B cell (primary cell): ENCODE measurements around the gene L3MBTL4. TPM values are rescaled to one million over a fixed set of nuclear protein-coding genes. Genes with fewer than 3 reads are reported as not detected.

Source experiments
- ATAC-seq: fragments of 200-7000 bp; cut with Tn5 transposase; one replicate; pipeline ENCODE4 v1.10.0; 2021; ENCODE audit warnings: low read depth, mild to moderate bottlenecking, moderate number of reproducible peaks, moderate library complexity
- CTCF ChIA-PET: fragments of 350-600 bp; sonication (Branson Sonifier 250); formaldehyde crosslinking; loops from one replicate; lab custom pipeline; 2021; ENCODE audit warnings: antibody characterized with exemption, inconsistent platforms; lab: Charles Lee
- POLR2A ChIA-PET: fragments of 350-600 bp; sonication (Branson Sonifier 250); formaldehyde crosslinking; loops from one replicate; lab custom pipeline; 2021; ENCODE audit warnings: antibody characterized with exemption; lab: Charles Lee
- DNase-seq: peaks from one replicate; pipeline ENCODE4 v3.0.0; 2013
- H2AFZ ChIP-seq: 2 replicates; pipeline ENCODE4 v1.6.1; 2012; ENCODE audit warnings: mild to moderate bottlenecking, low read depth, low read length; ENCODE audit not compliant: insufficient read depth, poor library complexity, severe bottlenecking
- H3K27ac ChIP-seq, 2 donors: 1 replicate in 1 of 2; 2 replicates in 1 of 2; pipeline ENCODE4 v1.5.1; 2012 to 2013; ENCODE audit warnings: low read length in 2 of 2, mild to moderate bottlenecking in 2 of 2, moderate library complexity in 1 of 2
- H3K27me3 ChIP-seq, 4 experiments: fragments of 200-600 bp in 1 of 4; sonication (generic) in 1 of 4; replicated peaks in 1 of 4; 1 replicate in 2 of 4; 2 replicates in 2 of 4; pipeline versions ENCODE4 v1.6.1 to v1.7.0; 2013 to 2016; ENCODE audit warnings: low read length in 3 of 4, mild to moderate bottlenecking in 2 of 4, mixed read lengths in 1 of 4, moderate library complexity in 1 of 4; ENCODE audit not compliant: insufficient read depth in 4 of 4, control insufficient read depth in 3 of 4; ENCODE audit errors: control extremely low read depth in 1 of 4
- H3K36me3 ChIP-seq, 2 experiments: replicated peaks in 1 of 2; 1 replicate in 1 of 2; 2 replicates in 1 of 2; pipeline versions ENCODE4 v1.6.1 to v1.7.1; 2013; ENCODE audit warnings: low read length in 1 of 2; ENCODE audit not compliant: insufficient read depth in 2 of 2, control insufficient read depth in 1 of 2; ENCODE audit errors: control extremely low read depth in 1 of 2, extremely low read depth in 1 of 2
- H3K4me1 ChIP-seq, 2 donors: fragments of 200-600 bp in 1 of 2; sonication (generic) in 1 of 2; 1 replicate in 1 of 2; 2 replicates in 1 of 2; pipeline versions ENCODE4 v1.5.1 to v1.6.1; 2013 to 2017; ENCODE audit warnings: low read length in 2 of 2; ENCODE audit not compliant: control insufficient read depth in 2 of 2, insufficient read depth in 2 of 2
- H3K4me2 ChIP-seq: replicated peaks from 2 replicates; pipeline ENCODE3; 2012; ENCODE audit warnings: mild to moderate bottlenecking, low read depth, low read length; ENCODE audit not compliant: poor library complexity, severe bottlenecking
- H3K4me3 ChIP-seq, 5 experiments: fragments of 200-600 bp in 1 of 5; sonication (generic) in 1 of 5; 1 replicate in 3 of 5; 2 replicates in 2 of 5; pipeline versions ENCODE4 v1.5.1 to v1.7.0; 2011 to 2016; ENCODE audit warnings: low read length in 4 of 5, mild to moderate bottlenecking in 4 of 5, low read depth in 2 of 5, control low read depth in 1 of 5, moderate library complexity in 1 of 5; ENCODE audit not compliant: insufficient read depth in 1 of 5; ENCODE audit errors: control extremely low read depth in 1 of 5, extremely low read depth in 1 of 5
- H3K79me2 ChIP-seq: fragments of 200-600 bp; sonication (generic); one replicate; pipeline ENCODE4 v1.6.0; 2016; ENCODE audit warnings: low read length; ENCODE audit not compliant: control insufficient read depth, insufficient read depth
- H3K9ac ChIP-seq: fragments of 200-600 bp; sonication (generic); 2 replicates; pipeline ENCODE4 v1.6.1; 2017; ENCODE audit warnings: mild to moderate bottlenecking, low read length, moderate library complexity
- H3K9me3 ChIP-seq, 3 donors: one replicate each; pipeline versions ENCODE4 v1.6.1 to v1.7.1; 2013; ENCODE audit warnings: low read length in 2 of 3; ENCODE audit not compliant: control insufficient read depth in 2 of 3, insufficient read depth in 1 of 3; ENCODE audit errors: control extremely low read depth in 1 of 3
- H4K20me1 ChIP-seq: 2 replicates; pipeline ENCODE4 v1.6.0; 2012; ENCODE audit warnings: mild to moderate bottlenecking, low read length; ENCODE audit not compliant: insufficient read depth, control insufficient read depth, poor library complexity, severe bottlenecking
- H3K27ac Mint-ChIP-seq: one replicate; pipeline ENCODE4 v1.8.0; 2021; ENCODE audit warnings: mixed read lengths
- H3K27me3 Mint-ChIP-seq: one replicate; pipeline ENCODE4 v1.8.0; 2021; ENCODE audit warnings: mixed read lengths
- H3K4me1 Mint-ChIP-seq: one replicate; pipeline ENCODE4 v1.8.0; 2021; ENCODE audit warnings: mixed read lengths
- H3K4me3 Mint-ChIP-seq: one replicate; pipeline ENCODE4 v1.8.0; 2021; ENCODE audit warnings: mixed read lengths
- H3K9me3 Mint-ChIP-seq: one replicate; pipeline ENCODE4 v1.8.0; 2022; ENCODE audit warnings: mixed read lengths; ENCODE audit not compliant: insufficient read depth
- EZH2 ChIP-seq: IDR thresholded peaks from 2 replicates; pipeline ENCODE4 v1.6.1; 2012; ENCODE audit warnings: borderline replicate concordance, low read depth, mild to moderate bottlenecking, moderate library complexity, low read length; ENCODE audit not compliant: insufficient read depth, poor library complexity, severe bottlenecking
- WGBS: methylation state at CpG from one replicate; pipeline ENCODE4 v1.1.5; 2013; ENCODE audit warnings: missing lambda C conversion rate; ENCODE audit not compliant: insufficient coverage; 5-methylcytosine and 5-hydroxymethylcytosine counted together
- intact Hi-C: fragments of 100-400 bp; cut with micrococcal nuclease; formaldehyde crosslinking; loops from one replicate; pipeline ENCODE4 v1.10.0; 2022
- polyA plus RNA-seq: library from polyadenylated mRNA; depleted of rRNA; stranded (reverse); fragments of >200 nt; gene quantifications from 2 replicates; pipeline ENCODE4 v1.2.3, GENCODE V29; 2012
- total RNA-seq, 2 donors: library from RNA; stranded (reverse); fragments of 120-200 nt in 1 of 2; gene quantifications; 1 replicate in 1 of 2; 2 replicates in 1 of 2; pipeline versions ENCODE4 v1.2.3 to v1.2.4, GENCODE V29; 2013 to 2022
- TF ChIP-seq, protein P1 (sequence below): fragments of 200-600 bp; IDR thresholded peaks from one replicate; pipeline ENCODE4 v1.8.0; 2022; ENCODE audit warnings: antibody characterized with exemption, mild to moderate bottlenecking

The L3MBTL4 gene
- total and polyA plus RNA-seq, 2 donors (not counting 1 experiment from before 2014, with no cell fraction given) = 3.0 to 11.9 TPM

DNA sequence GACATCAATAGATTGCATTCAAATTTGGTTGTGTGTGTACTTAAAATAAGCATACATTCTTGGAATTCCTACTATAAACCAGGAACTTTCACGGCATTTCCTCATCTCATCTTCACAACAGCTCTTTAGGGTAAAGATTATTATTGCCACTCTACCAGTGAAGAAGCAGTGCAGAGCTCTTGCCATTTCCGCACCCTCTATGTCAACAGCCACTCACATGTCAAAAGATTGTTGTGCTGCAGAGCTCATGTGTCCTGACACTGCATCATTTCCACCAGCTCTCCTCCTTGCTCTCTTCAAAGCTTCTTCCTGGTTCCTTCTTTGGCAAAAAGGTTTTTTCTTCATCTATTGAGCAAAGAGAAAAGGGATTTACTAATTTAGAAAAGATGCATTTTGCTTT, 26.5 kb upstream of the L3MBTL4 start:
- Histone ChIP-seq H3K27ac (no peak overlapping the region), H3K9me3 (no peaks in the 10 kb centered on the region), H2AFZ (no peak overlapping the region), H3K79me2 (no peaks in the 10 kb centered on the region), H3K36me3 (no peaks in the 10 kb centered on the region), H3K4me3 (no peak overlapping the region), H3K9ac (no peak overlapping the region), H3K4me1 (no peaks in the 10 kb centered on the region), H3K27me3 (peaks cover 0 to 6% (median 2%) of the 10 kb centered on the region in 4 experiments), H3K4me2 (no peak overlapping the region), H4K20me1 (no peaks in the 10 kb centered on the region)
- TF ChIP-seq, protein P1, sequence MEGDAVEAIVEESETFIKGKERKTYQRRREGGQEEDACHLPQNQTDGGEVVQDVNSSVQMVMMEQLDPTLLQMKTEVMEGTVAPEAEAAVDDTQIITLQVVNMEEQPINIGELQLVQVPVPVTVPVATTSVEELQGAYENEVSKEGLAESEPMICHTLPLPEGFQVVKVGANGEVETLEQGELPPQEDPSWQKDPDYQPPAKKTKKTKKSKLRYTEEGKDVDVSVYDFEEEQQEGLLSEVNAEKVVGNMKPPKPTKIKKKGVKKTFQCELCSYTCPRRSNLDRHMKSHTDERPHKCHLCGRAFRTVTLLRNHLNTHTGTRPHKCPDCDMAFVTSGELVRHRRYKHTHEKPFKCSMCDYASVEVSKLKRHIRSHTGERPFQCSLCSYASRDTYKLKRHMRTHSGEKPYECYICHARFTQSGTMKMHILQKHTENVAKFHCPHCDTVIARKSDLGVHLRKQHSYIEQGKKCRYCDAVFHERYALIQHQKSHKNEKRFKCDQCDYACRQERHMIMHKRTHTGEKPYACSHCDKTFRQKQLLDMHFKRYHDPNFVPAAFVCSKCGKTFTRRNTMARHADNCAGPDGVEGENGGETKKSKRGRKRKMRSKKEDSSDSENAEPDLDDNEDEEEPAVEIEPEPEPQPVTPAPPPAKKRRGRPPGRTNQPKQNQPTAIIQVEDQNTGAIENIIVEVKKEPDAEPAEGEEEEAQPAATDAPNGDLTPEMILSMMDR = no peak
- TF ChIP-seq EZH2 = no peak
- intact Hi-C loops = no loop called here
- Mint-ChIP-seq H3K4me3 (no peak overlapping the region), H3K27ac (no peak overlapping the region), H3K27me3 (peaks cover 8% of the 10 kb centered on the region), H3K4me1 (no peaks in the 10 kb centered on the region), H3K9me3 (no peaks in the 10 kb centered on the region)
- POLR2A ChIA-PET = no interaction called here
- WGBS = 100% methylated on average over 2 of the region's 2 CpGs
- CTCF ChIA-PET = no interaction called here
- ATAC-seq (no peak), DNase-seq (no peak)

DNA sequence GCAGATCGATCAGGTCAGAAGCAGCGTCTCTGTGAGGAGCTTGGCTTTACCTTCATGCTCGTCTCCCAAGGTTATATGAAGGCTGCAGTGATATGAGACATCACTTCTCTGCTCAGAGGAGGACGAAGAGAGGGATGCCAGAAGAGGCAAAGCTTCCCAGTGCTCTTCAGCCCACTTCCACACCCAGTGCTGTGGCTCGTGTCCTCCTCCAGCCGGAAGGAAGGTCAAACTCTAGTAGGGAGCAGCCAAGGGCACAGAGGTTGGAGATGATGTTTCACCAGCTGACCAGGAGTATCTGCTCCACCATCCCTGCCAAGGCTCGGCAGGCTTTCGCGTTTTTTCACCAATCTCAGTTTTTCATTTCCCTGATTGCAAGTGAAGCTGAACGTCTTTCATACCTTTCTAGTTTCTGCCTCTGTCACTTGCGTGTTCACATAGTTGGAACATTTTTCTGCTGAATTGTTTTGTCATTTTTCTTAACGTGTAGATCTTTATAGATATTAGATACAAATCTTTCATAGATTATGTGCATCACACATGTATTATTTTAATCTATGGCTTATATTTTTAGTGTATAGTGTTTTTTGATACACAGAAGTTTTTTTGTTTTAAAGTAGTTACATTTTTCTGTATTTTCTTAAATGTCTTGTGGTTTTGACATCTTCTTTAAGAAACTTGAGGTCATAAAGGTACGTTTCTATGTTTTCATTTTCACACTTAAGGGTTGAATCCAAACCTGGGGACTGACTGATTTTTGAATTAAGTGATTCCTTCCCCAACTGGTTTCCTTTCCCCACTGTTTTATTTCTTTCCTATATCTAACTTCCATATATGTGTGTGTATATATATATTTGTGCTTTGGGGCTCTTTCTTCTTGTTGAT, 23.5 kb upstream of the L3MBTL4 start:
- CTCF ChIA-PET = no interaction called here
- H3K4me3 Mint-ChIP-seq = no peak overlapping the region
- Histone ChIP-seq H3K9me3 (no peaks in the 10 kb centered on the region), H3K4me3 (no peak overlapping the region), H3K4me2 (no peak overlapping the region), H3K9ac (no peak overlapping the region), H3K4me1 (no peaks in the 10 kb centered on the region), H3K27ac (no peak overlapping the region), H3K79me2 (no peaks in the 10 kb centered on the region), H4K20me1 (no peaks in the 10 kb centered on the region), H2AFZ (no peak overlapping the region), H3K27me3 (peaks cover 0 to 6% (median 2%) of the 10 kb centered on the region in 4 experiments), H3K36me3 (no peaks in the 10 kb centered on the region)
- ATAC-seq = no peak
- no peak overlapping the region for H3K27ac Mint-ChIP-seq
- no peaks in the 10 kb centered on the region for H3K4me1 Mint-ChIP-seq
- peaks cover 4% of the 10 kb centered on the region for H3K27me3 Mint-ChIP-seq
- no peak for DNase-seq
- H3K9me3 Mint-ChIP-seq = no peaks in the 10 kb centered on the region
- intact Hi-C loops = no loop called here
- TF ChIP-seq EZH2 = no peak
- TF ChIP-seq, protein P1 = no peak
- WGBS = 82% methylated on average over 4 of the region's 13 CpGs
- POLR2A ChIA-PET = no interaction called here
